IPS DF 4.7 (cell line): ENCODE measurements around the gene ADI1.
"Not testable (repeated sequence)": the region's sequence is repeated elsewhere in the genome, so short reads cannot be mapped to it uniquely, and the experiment has no call there.

Source experiments
- DNase-seq: peaks from one replicate; pipeline ENCODE4 v3.0.0-alpha.2; 2013; ENCODE audit warnings: low spot score; ENCODE audit errors: extremely low read depth

Gene ADI1

DNA sequence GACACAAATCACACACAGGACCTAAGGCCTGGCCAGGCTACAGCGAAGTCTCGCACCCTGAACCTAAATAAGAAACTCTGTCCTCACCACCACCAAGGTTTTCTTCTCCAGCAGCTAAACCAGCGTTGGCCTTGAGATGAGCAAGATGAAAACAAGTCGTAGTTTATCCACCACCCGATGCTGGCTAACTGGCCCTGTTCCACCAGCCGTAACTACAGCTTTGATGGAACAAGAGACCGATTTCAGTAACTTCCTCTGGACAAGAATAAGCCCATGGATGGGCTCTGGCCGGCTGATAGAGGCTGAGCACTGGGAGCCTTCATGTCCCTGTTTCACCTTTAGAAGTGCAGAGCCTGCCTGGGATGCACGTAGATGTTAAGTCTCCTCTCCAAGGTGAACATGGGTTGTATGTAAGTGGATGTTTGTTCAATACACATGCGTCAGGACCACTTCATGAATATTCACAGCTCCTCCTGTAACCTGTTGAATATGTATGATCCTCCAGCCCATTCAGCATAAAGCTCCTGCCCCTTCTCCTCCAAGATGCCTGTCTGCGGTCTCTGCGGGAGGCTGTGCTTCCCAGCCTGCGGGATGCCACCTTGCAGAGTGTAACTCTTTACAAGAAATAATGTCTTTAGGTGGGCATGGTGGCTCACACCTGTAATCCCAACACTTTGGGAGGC lies 24.2 kb downstream of the ADI1 start:
- DNase-seq = no peak

DNA sequence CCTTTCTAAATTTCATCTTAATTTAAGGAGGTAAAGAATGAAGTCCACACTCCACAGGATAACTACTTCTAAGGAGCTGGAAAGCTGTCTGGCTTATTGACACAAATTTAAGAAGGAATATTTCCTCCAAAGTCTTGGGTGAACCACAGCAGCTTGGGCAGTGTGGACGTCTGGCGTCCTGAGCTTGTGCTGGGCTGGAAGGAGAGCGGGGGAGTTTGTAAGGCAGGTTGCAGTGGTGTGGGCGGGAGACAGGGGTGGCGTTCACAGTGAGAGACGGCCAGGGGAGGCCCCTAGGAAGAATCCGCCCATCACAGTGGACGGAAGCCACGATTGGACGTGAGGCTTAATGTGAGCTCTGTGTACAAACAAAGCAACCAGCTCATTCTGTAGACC lies 25.7 kb downstream of the ADI1 start:
- DNase-seq = no peak

DNA sequence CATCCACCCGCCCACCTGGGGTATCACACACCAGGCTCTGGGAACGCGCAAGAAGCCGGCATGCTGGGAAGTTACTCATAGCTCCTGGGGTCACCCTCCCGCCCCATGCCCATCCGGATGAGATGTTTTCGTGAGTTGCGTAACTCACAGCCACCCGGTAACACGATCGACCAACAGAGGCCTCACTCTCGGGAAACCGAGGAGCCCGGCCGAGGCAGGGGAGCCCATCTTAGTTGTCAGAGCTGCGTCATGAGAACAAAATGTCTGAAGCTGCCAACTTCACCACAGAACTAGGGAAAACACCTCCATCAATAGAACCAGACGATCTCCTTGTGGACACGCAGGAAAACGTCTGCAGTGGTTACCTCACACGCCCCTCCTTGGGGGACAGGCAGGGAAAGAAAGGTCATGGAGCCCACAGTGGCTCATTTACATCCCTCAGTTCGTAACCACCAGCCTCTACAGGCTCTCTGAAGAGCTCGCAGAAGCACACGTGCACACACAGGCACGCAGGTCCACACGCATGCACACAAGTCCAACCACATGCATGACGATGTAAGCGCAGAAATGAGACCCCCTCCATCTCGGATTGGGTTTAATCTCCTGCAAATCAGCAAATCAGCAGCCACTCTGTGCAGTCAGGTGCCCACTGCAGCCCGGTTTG lies 26.2 kb downstream of the ADI1 start:
- no peak for DNase-seq

DNA sequence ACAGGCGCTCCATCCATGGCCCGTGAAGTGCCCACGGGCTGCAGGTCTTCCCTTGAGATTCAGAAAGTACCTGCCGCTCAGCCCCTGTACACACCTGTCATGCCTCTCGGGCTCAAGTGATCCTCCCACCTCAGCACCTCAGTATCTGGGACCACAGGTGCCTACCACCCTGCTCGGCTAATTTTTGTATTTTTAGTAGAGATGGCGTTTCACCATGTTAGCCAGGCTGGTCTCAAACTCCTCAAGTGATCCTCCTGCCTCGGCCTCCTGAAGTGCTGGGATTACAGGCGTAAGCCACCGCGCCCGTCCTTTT lies 26.9 kb downstream of the ADI1 start:
- DNase-seq = not testable (repeated sequence)

DNA sequence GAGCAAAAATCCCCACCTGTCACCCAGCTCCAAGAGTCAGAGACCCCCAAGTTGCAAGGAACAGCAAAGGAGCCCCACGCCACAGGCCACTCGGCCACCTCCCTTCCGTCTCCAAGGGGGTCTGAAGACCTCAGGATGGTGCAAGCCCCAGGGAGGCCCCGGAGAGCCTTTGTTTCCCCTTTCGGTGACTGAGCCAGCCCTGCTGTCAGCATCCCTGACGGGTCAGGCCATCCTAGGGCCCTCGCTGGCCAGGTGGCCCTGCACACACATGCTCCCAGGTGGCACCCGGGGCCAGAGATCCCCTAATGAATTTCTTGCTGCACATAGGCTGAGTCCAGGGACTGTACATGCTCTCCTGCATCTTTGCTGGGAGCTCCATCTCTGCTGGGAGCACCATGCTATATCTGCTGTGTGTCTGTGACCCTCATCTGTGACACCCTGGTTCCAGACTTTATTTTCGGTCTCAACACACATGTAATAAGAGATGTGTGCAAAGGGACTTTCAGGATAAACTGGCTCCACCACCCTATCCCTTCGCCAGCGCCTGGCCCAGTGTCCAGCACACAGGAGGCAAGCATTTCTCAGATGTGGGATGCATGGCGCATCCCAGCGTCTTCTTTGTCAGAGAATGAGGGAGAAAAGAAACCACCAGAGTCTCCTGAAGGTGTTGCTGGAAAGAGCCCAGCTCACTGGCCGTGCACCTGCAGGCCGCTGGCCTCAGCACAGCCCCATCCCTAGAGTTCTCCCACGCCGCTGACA lies 27.4 kb downstream of the ADI1 start:
- no peak for DNase-seq

DNA sequence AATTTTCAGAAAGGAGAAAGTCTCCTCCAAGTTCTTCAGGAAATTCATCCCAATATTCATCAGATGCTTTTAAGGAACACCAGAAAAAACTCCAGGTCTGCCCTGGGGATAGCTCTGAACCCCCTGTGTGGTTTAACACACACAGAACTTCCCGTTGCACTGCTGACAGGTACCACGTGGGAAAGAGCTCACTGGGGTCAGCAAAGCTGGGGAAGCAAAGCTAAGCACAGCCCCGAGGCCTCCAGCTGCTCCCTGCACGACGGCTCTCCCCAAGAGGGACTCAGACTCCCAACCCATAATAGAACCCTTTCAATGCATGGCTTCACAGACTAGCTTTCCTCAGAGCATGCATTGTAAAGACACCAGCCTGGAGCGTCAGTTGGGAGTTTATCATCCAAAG lies 28.0 kb downstream of the ADI1 start:
- no peak for DNase-seq

DNA sequence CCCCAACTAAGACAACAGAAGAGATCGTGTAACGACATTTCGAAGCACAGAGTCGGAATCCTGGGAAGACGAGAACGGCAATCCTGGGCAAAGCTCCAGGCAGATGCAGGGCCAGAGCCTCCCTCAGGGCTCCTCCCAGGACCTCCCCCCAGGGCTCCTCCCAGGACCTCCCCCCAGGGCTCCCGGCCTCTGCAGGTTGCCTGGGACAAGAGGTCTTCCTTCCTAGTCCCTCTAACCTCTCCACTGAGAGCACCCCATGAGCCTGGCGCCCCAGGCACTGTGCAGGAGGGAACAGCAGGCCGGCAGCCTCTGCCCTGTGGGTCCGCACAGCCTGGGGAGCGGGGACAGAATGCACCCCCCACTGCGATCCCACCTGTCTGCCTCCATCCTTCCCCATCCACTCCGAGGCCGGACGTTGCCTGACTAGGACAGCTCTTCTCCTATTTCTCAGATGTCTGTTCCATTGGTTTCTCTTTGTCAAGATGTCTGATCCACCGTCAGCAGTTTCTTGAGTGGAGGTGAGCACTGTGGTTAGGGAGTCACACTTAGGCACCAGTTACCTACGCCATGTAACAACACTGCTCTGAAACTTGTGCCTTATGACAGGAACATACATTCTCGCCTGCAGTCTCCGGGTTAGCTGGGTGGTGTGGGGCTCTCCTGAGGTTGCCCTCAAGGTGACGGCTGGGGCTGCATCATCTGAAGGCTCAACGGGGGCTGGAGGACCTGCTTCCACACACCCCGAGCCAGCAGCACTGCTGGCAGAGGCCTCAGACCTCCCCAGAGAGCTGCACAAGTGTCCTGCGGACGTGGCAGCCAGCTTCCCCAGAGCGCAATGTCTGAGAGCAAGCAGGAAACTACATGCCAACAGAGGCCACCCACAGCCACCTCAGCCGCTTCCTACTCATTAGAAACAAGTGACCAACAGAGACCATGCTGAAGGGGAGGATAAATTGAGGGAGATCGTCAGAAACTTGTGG lies 28.9 kb downstream of the ADI1 start:
- DNase-seq = no peak

DNA sequence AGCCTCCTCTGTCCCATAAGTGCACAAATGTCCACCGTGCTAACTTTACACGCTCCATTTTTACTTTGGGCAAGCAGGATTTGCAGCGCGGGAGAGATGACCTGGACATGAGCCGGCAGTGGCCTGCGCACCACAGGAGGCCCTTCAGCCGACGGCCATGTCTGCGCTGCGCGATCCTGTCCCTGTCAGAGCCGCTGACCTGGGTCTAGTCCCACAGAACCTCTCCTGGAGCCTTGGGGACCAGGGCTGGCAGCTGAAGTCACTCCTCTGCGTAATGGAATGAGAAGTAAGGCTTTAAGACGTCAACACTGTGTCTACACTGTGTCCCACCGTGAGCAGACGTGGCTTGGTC lies 29.6 kb downstream of the ADI1 start:
- DNase-seq = no peak

DNA sequence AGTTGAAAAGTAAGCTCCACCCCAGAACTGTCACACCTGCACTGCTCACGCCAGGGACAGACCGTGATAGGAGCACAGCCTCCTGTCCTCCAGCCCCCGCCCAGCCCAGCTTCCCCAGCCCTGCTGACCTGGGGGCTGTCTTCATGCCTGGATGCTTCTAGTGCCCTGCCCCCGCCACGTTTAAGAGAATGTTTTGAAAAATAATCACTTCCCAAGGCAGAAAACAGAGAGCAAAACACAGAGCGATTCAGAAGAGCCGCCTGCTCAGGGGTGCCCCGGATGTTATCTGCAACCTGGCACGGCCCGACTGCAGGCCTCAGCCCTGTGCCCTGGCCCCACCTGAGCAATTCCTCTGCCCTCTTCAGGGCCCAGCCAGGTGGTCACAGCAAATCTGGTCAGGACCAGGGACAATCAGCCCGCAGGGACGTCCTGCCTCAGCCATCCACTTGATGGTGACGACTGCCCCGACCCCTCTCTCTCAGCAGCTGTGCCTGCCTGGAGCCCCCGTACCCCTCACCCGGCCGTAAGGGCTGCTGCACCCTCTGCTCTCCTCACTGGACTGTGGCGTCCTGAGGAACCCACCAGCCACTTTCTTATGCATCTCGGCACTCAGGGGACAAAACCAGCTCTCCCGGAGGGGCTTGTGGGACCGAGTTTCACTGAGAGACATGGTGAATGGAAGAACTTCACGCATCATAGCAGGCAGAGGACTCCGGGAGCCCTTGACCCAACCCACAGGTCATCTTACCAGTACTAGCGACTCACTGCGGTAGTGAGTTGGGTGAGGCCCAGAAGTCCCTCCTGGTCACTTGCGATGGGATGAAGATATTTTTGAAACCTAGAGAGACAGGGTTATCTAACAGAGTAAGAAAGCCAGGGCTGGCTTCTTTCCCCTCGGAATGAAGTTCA lies 30.2 kb downstream of the ADI1 start:
- no peak for DNase-seq

DNA sequence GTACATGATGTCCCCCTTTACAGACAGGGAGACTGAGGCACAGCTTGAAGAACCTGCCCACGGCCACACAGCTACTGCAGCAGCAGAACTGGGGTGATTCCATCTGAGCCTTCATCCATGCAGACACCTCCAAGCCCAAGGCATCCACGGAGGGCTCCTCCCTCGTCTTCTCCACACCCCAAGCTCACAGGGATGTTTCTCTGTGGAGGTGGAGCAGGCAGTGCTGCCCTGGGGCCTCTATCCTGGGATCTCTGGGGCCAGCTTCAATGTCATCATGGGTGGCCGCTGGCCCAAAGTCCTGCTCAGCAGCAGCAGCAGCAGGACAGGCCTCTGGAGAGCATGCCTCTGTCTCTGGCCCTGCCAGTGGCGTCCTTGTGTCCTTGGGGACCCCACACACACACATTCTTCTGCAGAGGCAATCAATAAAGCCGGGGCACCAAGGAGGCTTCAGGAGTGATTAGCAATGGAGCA lies 31.2 kb downstream of the ADI1 start:
- DNase-seq = no peak

DNA sequence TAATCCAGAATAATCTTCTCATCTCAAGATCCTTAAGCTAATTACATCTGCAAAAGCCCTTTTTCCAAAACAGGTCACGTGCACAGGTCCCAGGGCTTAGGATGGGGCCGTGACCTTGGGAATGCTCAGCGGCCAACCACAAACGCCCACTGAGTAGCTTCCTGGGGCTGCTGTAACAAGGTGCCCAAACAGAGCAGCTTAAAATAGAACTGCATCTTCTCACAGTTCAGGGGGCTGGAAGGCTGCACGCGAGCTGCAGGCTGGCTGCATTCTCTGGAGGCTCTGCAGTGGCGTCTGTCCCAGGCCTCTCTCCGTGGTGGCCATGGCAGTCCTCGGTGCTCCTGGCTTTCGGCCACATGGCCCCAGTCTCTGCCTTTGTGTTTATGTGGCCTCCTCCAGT lies 31.9 kb downstream of the ADI1 start:
- no peak for DNase-seq

DNA sequence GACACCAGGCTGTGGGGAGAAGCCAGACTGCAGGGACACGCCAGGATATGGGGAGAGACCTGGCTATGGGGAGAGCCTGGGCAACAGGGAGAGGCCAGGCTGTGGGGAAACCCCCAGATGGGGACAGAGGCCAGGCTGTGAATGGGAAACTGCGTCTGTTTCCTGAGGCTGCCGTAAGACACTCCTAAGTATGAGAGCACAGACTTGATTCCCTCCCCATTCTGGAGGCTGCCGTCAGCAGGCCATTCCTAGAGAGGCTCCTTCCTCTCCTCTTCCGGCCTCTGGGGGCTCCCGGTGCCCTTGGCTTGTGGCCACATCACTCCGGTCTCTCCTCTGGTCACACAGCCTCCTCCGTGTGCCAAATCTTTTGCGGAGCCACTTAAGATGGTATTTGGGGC lies 32.3 kb downstream of the ADI1 start:
- no peak for DNase-seq

DNA sequence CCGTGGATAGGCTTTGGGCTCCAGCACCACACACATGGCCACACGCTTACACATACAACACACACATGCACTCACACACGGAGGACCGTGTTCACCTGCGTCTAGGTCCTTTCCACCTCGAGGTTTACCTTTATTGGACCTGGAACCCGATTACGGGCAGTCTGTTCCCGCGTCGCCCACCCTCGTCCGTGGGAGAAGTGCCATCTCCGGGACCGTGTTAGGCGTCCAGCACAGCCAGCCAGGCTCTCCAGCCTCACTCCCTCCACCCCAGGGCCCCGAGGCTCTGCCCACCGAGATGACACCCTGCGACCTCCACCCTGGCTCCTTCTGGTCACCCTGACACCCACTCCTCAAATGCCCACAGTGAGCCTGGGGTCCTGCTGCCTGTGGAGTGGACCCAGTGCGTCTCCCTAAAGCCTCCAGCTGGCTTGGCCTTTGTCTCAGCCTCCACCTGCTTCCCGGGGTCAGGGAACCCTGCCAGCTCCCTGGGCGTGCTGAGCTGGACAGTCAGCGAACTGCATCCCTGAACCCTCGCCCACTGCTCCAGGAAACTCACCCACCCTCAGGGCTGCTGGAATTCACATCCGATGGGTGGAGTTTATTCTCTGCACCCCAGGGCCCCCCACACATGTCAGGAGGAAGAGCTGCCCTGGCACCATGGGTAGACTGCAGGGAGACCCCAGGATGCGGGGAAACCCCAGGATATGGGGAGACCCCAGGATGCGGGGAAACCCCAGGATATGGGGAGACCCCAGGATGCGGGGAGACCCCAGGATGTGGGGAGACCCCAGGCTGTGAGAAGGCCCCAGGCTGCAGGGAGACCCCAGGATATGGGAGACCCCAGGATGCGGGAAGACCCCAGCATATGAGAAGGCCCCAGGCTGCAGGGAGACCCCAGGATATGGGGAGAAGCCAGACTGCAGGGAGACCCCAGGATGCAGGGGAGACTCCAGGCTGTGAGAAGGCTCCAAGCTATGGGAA lies 33.0 kb downstream of the ADI1 start:
- DNase-seq = no peak

DNA sequence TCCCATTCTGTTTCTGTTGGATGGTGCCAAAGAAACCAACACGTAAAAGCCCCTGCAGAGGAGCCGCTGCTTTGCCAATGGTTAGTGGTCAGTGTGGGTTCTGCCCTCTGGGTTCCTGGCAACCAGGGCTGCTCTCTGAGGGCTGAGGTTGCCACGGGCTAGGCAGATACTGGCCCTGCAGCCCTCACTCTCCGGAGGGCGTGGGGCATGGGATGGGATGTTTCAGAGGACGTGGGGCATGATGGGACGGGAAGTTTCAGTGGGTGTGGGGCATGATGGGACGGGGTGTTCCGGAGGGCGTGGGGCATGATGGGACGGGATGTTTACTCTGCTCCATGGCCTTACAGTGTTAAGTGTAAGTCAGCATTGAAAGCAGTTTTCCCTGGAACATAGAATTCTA lies 34.2 kb downstream of the ADI1 start:
- DNase-seq = no peak

DNA sequence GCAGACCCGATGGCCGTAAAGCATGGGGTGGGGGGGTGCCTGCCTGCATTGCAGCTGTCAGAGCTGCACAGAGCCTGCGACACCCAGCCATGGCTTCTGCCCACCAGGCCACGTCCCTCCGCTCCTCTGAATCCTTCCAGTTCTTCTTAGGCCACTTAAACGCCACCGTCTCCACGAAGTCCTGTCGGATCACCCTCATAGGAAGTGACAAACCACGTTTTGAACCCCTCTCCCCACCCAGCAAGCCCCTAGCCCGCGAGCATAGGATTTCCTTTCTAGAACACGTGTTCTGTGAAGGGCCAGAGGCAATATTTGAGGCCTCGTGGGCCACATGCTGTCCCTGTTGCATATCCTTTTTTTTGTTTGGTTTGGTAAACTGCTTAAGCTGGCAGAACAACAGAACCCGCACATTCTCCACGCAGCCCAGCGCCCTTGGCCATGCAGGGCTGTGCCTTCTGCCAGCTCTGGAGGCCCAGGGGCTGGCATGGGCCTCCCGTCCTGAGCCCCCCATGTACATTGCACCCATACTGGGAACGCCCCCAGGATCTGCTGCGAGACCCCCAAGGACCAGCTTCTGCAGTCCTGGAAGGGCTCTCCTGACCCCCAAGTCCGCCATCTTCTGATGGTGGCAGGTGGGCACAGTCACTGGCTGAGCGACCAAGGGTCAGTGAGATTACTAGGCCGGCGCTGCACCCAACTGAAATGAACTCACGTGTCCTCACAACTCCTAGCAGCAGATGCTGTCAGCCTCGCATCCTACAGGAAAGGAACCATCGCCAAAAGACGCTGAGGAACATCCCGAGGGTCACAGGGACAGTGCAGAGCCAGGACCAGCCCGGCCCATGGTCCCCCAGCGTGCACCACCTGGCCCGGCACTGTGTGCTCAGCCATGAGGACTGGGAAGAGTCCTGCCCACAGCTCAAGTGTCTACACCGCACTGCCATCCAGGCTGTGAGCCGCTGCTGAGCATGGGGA lies 35.1 kb downstream of the ADI1 start:
- DNase-seq = no peak

DNA sequence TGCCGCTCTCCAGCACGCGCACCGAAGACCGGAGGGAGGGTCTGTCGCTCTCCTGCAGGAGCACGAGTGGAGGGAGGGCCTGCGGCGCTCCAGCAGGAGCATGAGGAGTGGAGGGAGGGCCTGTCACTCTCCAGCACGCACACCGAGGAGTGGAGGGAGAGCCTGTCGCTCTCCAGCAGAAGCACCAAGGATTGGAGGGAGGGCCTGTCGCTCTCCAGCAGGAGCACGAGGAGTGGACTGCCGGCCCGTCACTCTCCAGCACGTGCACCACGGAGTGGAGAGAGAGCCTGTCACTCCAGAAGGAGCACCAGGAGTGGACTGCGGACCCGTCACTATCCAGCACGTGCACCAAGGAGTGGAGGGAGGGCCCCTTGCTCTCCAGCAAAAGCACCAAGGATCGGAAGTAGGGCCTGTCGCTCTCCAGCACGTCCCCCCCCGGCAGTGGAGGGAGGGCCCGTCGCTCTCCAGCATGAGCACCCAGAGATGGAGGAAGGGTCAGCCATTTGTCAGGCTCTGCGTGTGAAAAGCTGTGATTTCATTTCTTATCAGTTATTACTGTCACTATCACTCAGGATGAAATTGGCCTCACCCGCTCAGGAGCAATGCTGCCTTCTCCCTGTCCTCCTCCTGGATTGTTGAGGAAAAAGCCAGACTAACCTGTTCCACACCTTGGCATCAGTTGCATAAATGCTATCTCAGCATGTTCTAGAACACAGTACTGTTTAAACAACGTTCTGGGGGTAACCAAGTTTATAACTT lies 35.9 kb downstream of the ADI1 start:
- DNase-seq = peak; percentile 88

DNA sequence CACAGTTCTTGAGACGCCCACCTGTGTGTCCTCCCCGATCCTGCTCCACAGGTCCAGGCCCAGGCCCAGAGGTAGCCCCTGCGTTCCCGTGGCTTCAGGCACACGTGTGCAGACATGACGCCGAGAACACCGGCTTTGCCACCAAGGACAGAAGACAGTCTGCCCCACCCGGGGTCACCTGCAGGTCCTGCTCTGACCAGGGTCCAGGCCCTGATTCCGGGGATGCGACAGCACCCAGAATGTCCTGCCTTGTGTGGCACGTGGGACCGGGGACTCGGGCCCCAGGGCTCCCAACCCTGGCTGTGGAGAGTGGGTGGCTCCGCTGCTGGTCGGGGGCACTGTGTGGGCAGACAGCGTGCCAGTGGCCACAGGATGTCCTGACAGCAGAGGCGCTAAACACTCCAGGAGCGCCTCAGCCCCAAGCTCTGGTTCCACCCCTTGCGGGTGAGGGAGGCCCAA lies 36.9 kb downstream of the ADI1 start:
- DNase-seq = no peak
